HL-60/S4 treated with retinoic acid at 250 ng/mL for 4 days and 3 days (cell line): ENCODE results near the gene TIMM10.

Experiments used
- in situ Hi-C: fragments of 300-500 bp; cut with MboI; formaldehyde crosslinking; loops from 2 replicates; pipeline ENCODE4 v1.7.0; 2022; ENCODE audit warnings: low sequenced_read_pairs

The TIMM10 gene

DNA sequence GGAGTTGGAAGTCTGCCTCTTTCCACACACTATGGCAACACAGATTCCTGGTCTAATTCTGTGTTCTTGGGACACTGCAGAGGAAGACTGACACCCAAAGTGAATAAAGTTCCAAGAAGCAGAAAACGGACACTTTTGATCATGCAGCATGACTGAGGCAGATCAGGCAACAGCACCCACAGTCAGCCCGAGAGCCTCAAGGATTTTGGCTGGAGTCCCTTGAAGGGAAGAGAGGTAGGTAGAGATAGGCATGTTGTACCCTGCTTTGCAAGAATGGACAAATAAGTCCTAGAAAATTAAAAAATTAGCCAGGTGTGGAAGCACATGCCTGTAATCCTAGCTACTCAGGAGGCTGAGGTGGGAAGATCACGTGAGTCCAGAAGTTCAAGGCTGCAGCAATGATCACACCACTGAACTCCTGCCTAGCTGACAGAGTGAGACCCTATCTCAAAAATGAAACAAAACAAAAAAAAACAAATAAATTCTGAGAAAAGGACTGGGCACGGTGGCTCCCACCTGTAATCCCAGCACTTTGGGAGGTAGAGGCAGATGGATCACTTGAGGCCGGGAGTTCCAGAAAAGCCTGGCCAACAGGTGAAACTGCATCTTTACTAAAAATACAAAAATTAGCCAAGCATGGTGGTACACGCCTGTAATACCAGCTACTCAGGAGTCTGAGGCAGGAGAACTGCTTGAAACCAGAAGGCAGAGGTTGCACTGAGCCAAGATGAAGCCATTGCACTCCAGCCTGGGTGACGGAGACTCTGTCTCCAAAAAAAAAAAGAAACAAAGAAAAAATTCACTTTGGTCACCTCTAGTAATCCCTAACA, 22.0 kb downstream of the TIMM10 start:
- in situ Hi-C loops, result no loop called here

DNA sequence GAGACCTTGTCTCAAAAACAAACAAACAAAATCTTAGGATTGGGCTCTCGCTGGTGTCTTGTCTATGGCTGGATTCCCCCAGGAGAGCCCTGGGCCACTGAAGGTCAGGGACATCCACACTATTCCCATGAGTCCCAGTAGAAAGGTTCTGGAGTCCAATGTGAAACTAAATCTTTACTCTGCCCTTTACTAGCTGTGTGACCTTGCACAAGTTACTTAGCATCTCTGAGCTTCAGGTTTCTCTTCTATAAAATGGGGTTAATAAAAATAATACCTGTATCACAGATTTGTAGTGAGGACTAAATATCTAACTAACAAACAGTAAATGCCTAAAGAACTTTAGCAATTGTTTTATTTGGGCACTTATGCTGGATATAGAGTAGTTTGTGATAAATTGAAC, 24.0 kb downstream of the TIMM10 start:
- in situ Hi-C loops, result no loop called here

DNA sequence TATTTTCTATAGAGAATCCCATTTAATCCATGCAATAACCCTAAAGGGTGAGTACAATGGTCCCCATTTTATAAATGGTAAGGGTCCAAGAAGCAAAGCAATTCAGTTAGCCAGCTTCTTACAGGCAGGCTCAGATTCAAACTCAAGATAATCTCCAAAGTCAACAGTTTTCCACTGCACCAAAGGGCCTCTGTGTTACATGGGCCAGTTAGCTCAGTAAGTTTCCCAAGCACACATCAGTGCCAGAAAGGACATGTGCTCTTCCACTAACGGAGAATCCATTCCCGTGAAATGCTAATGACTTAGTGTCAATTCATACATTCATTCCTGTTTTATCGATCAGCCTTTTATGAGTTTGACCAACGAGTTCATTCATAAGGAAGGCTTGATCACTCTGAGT, 26.0 kb downstream of the TIMM10 start:
- in situ Hi-C loops, result no loop called here

DNA sequence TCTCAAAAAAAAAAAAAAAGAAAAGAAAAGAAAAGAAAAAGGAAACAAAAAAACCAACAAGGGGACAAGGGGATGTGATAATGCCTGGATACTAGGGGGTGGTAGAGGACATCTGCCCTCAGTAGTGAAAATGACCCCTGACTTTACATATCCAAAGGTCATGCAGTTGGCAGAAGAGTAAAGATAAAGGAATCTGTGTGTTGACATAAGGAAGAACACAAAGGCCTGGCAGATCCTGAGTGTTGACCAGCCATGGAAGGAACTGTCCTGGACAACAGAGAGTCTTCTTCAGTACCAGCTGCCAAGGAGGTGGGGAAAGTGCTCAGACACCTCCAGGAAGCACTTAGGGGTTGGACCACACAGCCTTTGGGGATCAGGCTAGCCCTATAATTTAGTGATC, 27.7 kb downstream of the TIMM10 start:
- in situ Hi-C loops, result no loop called here

DNA sequence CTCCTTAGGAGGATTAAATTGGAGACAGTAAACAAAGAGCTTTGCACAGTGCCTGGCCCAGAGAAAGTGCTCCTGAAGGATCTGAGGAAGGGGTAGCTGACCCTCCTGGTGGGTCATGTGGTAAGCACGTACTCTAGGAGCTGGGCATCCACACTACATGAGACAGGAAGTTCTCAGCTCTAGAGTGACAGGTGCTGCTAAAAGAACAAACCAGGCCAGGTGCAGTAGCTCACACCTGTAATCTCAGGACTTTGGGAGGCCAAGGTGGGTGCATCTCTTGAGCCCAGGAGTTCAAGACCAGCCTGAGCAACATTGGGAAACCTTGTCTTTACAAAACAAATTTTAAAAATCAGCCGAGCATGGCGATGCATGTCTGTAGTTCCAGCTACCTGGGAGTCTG, 28.2 kb downstream of the TIMM10 start:
- in situ Hi-C loops, result no loop called here

DNA sequence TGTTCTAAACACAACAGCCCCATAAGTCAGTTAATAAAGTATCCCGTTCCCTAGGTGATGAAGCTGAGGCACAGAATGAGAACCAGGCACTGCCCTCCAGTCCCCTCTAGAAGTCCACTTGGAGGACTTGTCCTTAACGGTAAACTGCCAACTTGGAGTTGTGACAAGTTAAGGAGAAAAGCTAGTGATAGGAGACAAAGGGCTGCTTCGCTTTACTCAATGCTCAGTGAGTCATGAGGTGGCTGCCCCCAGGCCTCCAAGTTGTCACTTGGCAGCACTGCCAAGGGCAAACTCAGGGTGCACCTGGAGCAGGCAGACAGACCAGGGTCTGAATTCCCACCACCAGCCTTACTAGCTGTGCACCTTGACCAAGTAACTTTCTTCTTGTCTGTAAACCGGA, 28.6 kb downstream of the TIMM10 start:
- in situ Hi-C loops, result no loop called here

DNA sequence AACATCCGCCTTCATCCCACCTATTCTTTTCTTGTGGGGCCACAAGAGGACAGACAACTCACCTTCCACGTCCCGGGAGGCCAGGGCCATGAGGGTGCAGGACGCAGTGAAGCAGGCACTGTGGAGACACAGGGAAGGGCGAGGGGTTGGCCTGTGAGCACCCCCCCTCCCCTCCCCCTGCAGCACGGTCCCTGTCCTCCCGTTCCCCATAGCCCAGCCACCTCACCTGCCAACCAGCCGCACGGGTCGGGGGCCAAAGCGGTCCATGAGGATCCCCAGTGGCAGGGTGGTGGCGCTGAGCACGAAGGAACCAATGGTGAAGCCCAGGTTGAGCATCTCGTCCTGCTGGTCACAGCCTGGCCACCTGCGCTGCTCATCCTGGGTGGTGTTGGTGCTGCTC, 29.6 kb downstream of the TIMM10 start:
- in situ Hi-C loops, result no loop called here

DNA sequence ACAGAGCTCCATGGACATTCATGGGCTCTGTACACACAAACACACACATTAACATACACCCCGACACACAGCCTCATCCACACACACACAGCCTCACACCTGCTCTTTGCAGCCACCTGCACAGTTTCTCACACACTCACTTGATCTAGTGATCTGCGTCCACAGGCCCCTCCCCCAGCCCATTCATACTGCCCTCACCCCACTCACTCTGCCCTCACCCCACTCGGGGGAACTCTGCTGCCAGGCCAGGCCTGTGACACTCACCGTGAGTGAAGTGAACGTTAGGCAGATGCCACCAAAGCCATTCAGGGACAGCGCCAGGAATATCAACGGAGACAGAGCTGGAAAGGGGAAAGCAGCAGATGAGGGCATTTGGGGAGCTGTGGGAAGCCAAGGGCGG, 30.0 kb downstream of the TIMM10 start:
- in situ Hi-C loops, result no loop called here

DNA sequence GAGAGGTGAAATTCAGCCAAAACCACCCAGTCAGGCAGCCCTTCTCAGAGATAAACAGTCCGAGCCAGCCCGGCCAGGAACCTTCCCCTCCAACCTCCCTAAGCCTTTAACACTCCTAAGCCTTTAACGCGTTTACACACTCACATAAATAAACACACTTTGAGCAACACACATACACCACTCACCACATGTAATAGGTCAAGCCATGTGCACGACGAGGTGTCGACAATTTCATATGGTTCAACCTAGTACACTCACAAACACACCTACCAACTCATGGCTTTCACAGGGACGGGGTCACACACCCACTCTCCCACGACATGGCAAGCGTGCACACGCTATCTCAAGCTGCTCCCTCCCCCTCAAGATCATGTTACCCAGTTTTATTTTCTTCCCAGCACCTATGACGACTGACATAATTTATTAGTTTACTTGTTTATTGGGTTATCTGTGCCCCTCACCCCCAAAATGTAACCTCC, 30.5 kb downstream of the TIMM10 start:
- in situ Hi-C loops, result no loop called here

DNA sequence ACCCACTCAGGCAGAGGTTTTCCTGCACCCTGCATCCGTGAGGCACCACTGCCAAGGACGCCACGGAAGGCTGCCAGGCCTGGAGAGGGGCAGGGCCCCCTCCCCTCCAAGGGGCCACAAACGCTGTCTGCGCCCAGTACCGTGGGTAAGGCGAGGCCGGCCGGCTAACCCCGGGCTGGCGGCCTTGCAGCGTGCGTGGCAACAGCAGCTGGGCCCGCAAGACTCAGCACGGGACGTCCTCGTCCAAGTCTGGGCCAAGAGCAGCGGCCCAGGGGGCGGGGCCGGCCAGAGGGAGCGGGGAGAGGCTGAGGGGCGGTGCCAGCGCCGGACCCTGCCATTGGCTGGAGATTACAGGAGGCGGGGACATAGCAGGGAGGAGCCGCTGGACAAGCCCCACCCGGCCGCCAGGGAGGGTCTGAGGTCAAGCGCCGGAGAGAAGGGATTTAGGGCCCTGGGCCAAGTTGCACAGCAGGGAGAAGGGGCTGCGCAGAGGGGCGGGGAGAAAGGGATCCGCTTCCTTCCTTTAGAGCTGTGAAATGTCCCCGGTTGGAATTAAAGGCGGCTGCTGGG, 31.1 kb downstream of the TIMM10 start:
- in situ Hi-C loops, result no loop called here

DNA sequence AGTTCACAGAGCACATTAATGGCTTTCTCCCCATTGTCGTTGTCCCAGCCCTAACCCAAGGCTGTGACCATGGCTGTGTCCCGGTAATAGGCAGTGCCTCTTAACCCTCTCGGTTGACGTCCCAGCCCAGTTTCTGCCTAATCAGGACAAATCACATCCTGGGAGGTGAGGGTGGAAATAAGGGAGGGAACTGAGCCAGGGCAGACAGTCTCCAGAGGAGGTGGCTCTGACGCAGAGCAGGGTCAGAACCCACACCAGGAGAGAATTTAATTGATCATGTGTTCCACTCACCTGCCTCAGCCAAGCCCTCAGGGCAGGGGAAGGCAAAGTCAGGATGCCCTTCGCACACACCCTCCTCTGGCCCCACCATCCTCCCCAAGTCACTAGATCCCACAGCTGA, 32.0 kb downstream of the TIMM10 start:
- in situ Hi-C loops, result no loop called here

DNA sequence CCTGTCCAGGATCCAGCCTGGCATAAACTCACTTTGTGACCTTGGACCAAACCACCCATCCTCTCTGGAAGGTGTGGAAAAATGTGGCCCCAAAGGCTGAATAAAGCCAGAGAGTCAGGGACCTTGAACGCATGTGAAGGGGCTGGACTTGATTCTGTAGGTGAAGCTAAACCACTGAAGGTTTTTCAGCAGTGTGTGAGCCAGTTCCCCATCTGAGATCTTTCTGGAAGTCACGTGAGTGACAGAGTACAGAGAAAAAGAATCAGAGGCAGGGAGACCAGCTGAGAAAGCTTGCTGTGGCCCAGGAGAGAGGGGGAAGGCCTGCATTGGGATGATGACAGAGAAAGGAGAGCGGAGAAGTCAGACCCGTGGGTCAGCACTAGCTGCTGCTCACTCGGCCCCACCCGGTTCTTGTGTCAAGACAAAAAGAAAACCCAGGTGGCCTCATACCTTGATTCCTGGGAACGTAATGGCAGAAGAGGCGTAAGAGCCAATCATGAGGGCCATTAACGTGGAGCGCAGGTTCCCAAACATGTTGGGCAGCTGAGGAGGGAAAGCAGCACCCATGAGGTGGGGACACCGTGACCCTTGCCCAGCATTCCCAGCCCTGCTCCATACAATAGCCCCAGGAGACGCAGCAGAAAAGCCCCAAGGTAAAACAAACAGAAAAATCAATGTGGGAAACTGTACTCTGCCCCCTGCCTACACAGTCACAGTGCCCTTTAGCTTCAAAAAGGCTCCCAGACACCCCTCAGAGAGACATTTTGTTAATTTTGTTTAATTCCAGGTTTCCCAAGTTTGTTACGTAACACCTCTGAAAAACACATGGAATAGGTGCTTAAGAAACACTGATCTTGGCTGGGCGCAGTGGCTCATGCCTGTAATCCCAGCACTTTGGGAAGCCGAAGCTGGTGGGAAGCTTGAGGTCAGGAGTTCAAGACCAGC, 33.0 kb downstream of the TIMM10 start:
- in situ Hi-C loops, result no loop called here

DNA sequence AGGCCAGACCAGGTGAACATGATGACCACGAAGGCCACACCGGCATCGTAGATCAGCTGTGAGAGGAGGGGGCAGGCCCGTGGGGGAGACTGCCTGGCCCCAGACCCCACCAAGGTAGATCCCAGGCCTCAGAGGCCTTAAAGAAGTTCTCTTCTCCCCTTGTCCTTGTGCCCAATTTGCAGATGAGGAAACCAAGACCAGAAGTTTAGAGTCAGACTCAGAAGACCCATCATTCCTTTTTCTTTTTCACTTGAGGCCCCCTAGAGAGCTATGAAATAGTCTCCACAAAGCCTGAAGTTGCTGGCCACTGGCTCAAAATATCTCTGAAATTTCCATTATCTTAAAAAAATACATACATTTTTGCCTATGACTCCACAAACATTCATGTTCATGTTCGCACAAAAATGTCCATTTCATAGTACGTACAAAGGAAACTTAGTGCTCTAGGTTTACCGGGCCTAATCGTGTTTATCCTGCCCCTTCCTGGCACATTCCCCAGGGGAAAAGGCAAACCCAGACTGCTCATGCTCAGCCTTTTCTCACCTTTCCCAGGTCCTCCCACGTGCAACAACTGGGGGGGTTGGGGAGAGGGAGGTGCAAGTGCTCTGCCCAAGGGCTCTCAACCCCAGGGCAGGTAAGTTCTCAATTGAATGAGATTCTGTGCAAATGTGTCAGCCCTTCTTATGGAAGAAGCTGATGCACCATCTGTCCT, 34.3 kb downstream of the TIMM10 start:
- in situ Hi-C loops, result no loop called here

DNA sequence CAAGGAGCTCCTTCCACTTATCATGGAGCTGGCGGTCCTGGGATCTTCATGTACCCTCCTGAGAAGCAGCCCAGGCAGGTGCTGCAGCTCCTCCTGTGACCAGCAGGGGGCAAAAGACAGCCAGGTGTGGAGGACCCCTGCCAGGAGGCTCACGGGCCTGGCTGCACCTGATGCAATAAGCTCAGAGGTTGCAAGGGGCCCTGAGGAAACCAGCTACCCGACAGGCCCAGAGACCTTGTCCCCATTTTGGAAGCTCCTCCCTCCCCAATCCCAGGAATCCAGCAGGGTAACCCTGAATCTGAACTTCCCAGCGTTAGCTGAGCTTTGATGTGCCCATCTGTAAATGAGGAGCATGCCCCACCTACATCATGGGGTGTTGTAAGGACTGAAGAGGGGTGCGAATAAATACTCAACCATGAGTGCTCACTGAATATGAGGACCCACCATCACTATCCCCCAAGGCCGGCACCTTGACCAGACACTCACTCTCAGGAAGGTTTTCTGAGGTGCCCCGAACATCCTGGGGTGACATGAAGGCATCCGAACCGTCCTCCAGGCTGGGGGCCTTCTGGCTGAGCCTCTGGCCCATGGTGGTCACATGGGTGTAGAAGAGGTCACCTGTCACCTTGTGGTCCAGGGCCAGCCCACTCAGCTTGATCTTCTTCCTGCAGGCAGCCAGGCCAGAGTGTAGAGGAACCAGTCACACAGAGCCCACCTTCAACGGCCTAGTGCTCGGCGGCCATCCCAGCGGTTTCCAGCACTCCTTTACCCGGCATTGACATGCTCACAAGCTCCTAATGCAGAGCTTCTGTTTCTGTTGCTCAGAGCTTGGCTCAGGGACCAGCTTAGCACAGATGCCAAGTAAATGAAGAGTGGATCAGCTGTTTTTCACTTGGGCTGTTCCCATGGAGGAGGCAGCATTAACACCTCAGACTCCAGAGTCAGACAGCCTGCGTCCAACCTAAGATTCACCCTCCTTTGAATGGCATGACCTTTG, 36.7 kb downstream of the TIMM10 start:
- in situ Hi-C loops, result no loop called here

DNA sequence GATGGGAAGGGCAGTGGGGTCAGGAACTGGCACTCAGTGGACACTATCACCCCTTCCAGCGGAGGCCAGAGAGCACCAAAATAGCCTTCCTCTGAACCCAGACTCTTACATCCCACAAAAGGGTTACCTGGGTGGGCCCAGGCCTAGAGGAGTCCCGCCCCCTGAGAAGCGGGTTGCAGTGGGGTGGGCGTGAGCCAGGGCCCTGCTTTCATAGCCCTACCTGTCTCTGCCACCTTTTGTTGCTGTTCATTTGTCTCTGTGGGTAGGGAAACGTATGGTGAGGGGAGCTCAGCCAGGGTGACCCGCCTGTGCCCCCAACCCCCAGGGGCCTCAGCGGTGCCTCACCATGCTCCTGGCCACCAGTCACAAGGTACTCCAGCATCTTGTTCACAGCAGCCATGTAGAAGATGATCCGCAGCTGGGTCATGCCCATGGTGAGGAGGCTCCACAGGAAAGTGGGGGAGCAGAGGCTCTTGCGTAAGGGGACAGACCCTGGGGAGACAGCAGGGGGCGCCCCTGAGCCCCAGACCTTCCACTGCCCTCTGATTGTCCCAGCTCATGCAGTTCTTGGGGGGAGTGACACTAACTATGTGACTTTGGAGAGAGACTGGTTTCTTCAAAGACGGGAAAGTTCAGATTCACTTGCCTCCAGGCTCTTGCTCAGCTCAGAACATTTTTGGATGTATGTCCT, 39.0 kb downstream of the TIMM10 start:
- in situ Hi-C loops, result no loop called here

DNA sequence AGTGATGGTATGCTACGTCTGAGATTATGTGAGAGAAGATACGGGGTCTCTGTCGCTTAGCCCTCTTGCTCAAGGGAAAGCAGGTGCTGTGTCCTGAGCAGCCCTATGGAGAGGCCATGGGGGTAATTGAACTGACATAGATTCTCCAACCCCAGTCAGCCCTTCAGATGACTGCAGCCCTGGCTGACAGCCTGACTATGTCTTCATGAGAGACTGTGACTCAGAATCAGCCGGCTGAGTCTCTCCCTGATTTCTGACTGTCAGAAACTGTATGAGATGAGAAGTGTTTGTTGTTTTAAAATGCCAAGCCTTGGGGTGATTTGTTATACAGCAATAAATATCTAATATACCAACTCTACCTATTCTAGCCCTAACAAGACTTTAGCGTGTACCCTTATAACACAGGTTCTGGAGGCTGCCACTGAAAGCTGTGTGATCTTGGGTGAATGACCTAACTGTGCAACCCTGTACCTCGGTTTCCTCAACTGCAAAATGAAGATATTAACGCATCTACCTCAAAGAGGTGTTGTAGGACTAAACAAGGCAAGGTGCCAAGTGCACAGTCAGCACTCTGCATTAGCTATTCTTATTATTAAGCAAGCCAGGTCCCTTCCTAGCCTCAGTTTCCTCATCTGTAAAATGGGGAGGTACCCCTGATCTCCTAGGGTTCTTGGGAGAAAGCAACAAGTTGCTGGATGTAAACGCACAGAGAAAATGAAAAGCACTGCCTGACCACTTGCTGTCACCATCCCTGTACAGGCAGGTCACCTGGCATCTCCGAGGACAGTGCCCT, 39.9 kb downstream of the TIMM10 start:
- in situ Hi-C loops, result no loop called here

DNA sequence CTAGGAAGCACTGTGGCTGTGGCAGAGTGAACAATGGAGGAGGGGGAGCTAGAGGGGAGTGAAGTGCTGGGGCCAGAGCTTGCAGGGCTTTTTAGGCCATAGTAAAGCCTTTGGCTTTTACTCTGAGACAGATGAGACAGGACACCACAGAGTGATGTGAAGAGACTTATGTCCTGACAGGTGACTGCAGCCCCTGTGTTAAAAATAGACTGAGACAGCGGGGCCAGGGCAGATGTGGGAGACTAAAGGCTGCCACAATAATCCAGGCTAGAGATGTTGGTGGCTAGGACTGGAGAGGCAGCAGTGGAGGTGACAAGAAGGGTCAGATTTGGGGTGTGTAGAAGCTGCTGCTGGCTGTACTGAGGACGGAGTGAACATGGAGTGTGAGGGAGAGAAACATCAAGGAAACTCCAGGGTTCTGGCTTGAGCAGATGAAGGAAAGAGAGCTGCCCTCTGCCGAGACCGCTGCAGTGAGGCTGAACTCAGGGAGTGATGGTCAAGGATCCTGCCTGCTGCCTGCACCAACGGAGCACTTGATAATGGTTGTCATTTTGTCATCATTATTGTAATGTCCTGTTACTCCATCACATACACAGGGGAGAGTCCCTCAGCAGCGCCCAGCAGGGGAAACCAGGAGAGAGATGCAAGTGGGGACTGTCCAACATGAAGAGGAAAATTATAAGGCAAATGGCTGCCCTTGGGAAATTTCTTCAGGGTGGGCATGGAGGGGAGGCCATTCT, 42.5 kb downstream of the TIMM10 start:
- in situ Hi-C loops, result no loop called here
